GM20431 (cell line): Measurements from ENCODE around the gene FMO2.

ENCODE experiments used
- in situ Hi-C: fragments of 300-500 bp; cut with MseI, MboI; formaldehyde crosslinking; loops from one replicate; pipeline ENCODE4 v1.15.0; 2020; ENCODE audit warnings: low sequenced_read_pairs; ENCODE audit not compliant: unreplicated experiment

The FMO2 gene

GRCh38 chr1:171185091-171185490 is at the start of gene FMO2:
Gene FMO2 (plus strand): TSS chr1:171185300. CDS start chr1:171185714, 414 bp downstream.
- in situ Hi-C loops = no loop called here

- in situ Hi-C loops = no loop called here
Measured at GRCh38 chr1:171137580-171137979, 47.5 kb upstream of the FMO2 start.

GRCh38 chr1:171138980-171139379 is 46.1 kb upstream of the FMO2 start:
- in situ Hi-C loops = no loop called here

- in situ Hi-C loops = no loop called here
Measured at GRCh38 chr1:171139890-171140289, 45.2 kb upstream of the FMO2 start.

DNA sequence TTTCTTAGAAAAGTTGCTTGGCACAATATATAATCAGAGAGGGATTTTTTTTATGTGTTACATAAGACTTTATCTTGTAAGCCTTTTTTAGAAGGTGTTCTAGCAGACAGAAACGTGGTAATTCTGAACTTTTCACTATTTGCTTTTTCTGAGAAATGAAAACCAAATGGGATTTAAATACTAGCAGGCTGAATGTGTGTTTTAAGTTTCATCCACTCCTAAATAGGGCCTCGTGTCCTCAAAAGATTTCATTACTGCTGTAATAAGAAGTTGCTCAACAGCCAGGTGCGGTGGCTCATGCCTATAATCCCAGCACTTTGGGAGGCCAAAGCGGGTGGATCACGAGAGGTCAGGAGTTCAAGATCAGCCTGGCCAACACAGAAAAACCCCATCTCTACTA is 44.7 kb upstream of the FMO2 start:
- in situ Hi-C loops = no loop called here

GRCh38 chr1:171140956-171141687 is 44.0 kb upstream of the FMO2 start:
- in situ Hi-C loops = no loop called here

- in situ Hi-C loops = no loop called here
Measured at GRCh38 chr1:171141688-171142415, 43.2 kb upstream of the FMO2 start.

- in situ Hi-C loops = no loop called here
Measured at GRCh38 chr1:171142416-171143385, 42.4 kb upstream of the FMO2 start.

DNA sequence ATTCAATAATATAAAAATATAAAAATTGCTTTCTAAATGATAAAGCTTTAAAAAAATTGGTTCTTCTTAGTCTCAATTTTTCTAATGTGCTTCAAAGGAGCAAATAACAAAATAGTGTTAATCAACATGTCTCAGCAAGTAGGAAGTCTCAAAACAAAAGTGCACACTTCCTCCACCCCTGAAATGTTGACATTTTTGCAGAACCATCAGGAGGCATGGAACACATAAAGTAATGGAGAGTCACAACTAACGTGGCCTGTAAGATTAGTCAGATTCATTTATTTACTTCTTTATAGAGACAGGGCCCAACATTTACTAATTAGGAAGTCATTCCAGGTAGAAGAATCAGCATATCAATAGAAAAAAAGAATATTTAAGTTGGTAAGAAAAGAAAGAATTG is 34.9 kb upstream of the FMO2 start:
- in situ Hi-C loops = no loop called here

GRCh38 chr1:171152549-171152948 is 32.6 kb upstream of the FMO2 start:
- in situ Hi-C loops = no loop called here

- in situ Hi-C loops = no loop called here
Measured at GRCh38 chr1:171155484-171155883, 29.6 kb upstream of the FMO2 start.

DNA sequence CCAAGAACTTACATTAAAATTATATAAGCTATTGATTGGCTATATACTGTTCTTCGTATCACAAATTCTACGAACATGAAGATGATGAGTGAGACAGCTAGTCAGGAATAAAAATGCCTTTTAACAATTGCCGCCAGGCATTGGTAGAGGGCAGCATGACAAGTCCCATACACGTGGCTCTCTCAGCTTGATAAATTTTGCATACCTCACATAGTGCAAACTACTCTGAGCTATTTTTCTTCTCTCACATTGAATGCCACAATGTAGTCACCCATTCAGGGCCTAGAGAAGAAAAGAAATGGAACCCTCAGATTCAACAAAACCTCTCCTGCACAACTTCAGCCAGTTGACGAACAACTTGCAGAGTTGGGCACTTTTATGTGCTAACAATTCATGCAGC is 27.0 kb upstream of the FMO2 start:
- in situ Hi-C loops = no loop called here

DNA sequence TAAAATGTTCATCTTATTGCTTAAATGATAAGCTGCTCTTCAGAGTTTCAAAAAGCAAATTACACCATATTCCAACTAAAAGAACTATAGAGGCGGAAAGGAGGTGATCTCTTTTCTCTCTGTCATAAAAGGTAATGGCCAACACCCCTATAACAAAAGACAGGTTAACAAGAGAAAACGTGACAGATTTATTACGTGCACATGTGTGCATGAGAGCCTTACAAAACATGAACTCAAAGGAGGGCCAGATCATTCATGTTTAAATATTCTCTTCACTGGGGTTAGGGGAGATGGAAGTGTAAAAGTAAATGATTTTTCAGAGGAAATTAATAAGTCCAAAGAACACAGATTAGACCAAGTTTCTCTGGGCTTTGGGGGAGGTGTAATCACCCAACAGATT is 26.5 kb upstream of the FMO2 start:
- in situ Hi-C loops = no loop called here

DNA sequence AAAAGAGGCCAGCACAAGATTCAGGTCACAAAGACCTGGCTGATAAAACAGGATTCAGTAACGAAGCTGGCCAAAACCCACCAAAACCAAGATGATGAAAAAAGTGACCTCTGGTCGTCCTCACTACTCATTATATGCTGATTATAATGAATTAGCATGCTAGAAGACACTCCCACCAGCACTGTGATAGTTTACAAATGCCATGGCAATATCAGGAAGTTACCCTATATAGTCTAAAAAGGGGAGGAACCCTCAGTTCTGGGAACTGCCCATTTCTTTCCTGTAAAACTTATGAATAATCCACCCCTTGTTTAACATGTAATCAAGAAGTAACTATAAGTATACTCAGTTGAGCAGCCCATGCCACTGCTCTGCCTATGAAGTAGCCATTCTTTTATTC is 26.0 kb upstream of the FMO2 start:
- in situ Hi-C loops = no loop called here

- in situ Hi-C loops = no loop called here
Measured at GRCh38 chr1:171160211-171160610, 24.9 kb upstream of the FMO2 start.

GRCh38 chr1:171160639-171161354 is 24.3 kb upstream of the FMO2 start:
- in situ Hi-C loops = no loop called here

DNA sequence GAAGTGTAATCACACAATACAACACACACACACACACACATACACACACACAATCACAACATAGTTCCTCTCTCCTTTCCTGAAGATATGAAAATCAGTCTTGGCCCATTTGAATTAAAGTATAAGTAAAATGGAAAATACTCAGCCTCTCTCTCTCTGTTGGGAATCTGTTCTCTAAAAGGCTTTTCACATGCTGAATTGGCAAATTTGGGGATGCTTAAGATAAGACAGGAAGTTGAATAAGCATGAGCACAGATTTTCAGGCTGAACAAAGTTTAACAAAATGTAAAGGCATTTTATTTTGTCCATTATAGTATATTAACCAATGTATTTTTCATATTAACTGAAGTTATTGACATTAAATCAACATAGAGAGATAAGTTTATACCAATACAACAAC is 23.7 kb upstream of the FMO2 start:
- in situ Hi-C loops = no loop called here

DNA sequence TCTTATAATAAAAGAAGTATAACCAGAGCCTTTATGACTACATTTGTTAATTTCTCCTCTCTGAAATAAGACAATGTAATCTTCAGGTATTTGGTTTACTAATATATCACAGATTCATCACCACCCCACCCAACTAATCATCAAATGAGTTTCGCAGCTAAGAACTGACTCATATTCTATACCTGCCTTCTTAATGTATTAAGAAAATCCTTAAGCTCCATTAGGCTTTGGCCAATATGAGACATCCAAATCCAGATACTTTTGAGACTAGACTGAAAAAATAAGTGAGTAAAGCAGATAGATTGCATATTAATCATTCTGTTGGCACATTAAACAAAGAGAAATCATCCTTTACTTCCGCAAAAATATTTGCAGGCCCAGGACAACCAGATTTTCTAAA is 18.7 kb upstream of the FMO2 start:
- in situ Hi-C loops = no loop called here

- in situ Hi-C loops = no loop called here
Measured at GRCh38 chr1:171167785-171168184, 17.3 kb upstream of the FMO2 start.

DNA sequence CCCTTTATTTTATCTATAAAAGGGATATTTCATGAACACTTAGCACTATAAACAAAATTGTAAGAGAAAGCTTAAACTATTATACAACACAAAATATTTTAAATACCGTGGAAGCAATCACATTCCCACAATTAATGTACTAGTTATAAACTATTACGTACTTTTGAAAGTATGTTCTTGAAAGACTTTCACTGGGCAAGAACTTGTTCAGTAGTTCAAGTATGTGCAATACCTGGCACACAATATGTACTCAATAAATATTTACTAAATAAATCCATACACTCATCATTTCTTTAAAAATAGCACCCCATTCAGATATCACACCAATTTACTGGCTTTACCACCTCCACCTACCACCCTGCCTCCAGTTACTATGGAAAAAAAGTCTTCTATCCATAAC is 12.6 kb upstream of the FMO2 start:
- in situ Hi-C loops = no loop called here
